Upper lobe of left lung (tissue), 6 donors: Measurements from ENCODE around the gene USP15. TPM values are rescaled to one million over a fixed set of nuclear protein-coding genes. Genes with fewer than 3 reads are reported as not detected.
A peak's percentile ranks its signal among the peaks of the same experiment; 100 is the strongest.

Experiments used
- ATAC-seq, 2 donors: fragments of 200-7000 bp; cut with Tn5 transposase; one replicate each; pipeline ENCODE4 v1.9.1; 2022; ENCODE audit warnings: mild to moderate bottlenecking in 2 of 2, moderate library complexity in 2 of 2; ENCODE audit not compliant: low FRiP score in 2 of 2
- DNase-seq, 2 donors: peaks; one replicate each; pipeline ENCODE4 v3.0.0-alpha.2; 2019 to 2020
- H3K27ac ChIP-seq, 4 donors: fragments of 200-600 bp; sonication (generic); one replicate each; pipeline ENCODE4 v1.5.1; 2016 to 2019
- H3K27me3 ChIP-seq, 4 donors: fragments of 200-600 bp; sonication (generic); one replicate each; pipeline ENCODE4 v1.5.1; 2017 to 2019
- H3K36me3 ChIP-seq, 4 donors: fragments of 200-600 bp; sonication (generic); one replicate each; pipeline ENCODE4 v1.5.1; 2016 to 2019
- H3K4me1 ChIP-seq, 4 donors: fragments of 200-600 bp; sonication (generic); one replicate each; pipeline ENCODE4 v1.5.1; 2018 to 2019
- H3K4me3 ChIP-seq, 4 donors: fragments of 200-600 bp; sonication (generic); one replicate each; pipeline ENCODE4 v1.5.1; 2017 to 2019; ENCODE audit warnings: mild to moderate bottlenecking in 2 of 4, moderate library complexity in 1 of 4
- H3K9me3 ChIP-seq, 4 donors: fragments of 200-600 bp; sonication (generic); one replicate each; pipeline ENCODE4 v1.5.1; 2018 to 2019
- EP300 ChIP-seq, 4 donors: sonication (generic); formaldehyde crosslinking; IDR thresholded peaks; one replicate each; pipeline ENCODE4 v1.5.1; 2017; ENCODE audit warnings: antibody characterized with exemption in 4 of 4, control low read depth in 2 of 4
- POLR2A ChIP-seq, 4 donors: fragments of 450-650 bp; IDR thresholded peaks; one replicate each; pipeline ENCODE4 v1.5.1; 2016 to 2017; ENCODE audit warnings: antibody characterized with exemption in 4 of 4, mild to moderate bottlenecking in 2 of 4
- POLR2AphosphoS5 ChIP-seq, 2 donors: sonication (generic); formaldehyde crosslinking; IDR thresholded peaks; one replicate each; pipeline ENCODE4 v1.5.1; 2017; ENCODE audit warnings: antibody characterized with exemption in 2 of 2
- WGBS, 2 donors: methylation state at CpG; one replicate each; pipeline ENCODE4 v1.1.5; 2017 to 2018; 5-methylcytosine and 5-hydroxymethylcytosine counted together
- total RNA-seq, 6 donors: library from RNA; depleted of rRNA in 4 of 6; stranded (reverse); fragments of >200 nt in 4 of 6; gene quantifications; one replicate each; pipeline versions ENCODE4 v1.1.0 to v1.2.1, GENCODE V29; 2016 to 2021
- TF ChIP-seq, protein P1 (sequence below), 6 experiments: fragments of 450-650 bp in 4 of 6; fragments of 200-600 bp in 2 of 6; sonication (generic) in 2 of 6; IDR thresholded peaks; one replicate each; pipeline ENCODE4 v1.5.1; 2016 to 2019; ENCODE audit warnings: antibody characterized with exemption in 6 of 6
- donor health status: DM: no; HTN: no; CAD: no; lungs with moderate emphysema.
- donor health status: DM: no; HTN: yes; CAD: no; lungs with severe emphysema.

USP15 gene
- total RNA-seq, 6 donors from 2014 or later = 66.5 to 239 (median 81.2) TPM

- ATAC-seq = peak; percentile 57
- no peaks in the 10 kb centered on the region for H3K9me3 ChIP-seq
- H3K4me1 ChIP-seq = peaks cover 10 to 18% (median 13%) of the 10 kb centered on the region in 4 donors
- H3K27me3 ChIP-seq = no peaks in the 10 kb centered on the region
- WGBS, 2 donors = 24% methylated on average over 16 of the region's 16 CpGs
- no peak overlapping the region for H3K27ac ChIP-seq
- no peaks in the 10 kb centered on the region for H3K36me3 ChIP-seq
- DNase-seq = peak in 1 of 2 donors; percentile 32
- TF ChIP-seq EP300 (IDR thresholded peaks at IDR 0.05) (no peak), POLR2A (IDR thresholded peaks at IDR 0.05) (no peak), POLR2AphosphoS5 (IDR thresholded peaks at IDR 0.05) (no peak)
- TF ChIP-seq, protein P1, sequence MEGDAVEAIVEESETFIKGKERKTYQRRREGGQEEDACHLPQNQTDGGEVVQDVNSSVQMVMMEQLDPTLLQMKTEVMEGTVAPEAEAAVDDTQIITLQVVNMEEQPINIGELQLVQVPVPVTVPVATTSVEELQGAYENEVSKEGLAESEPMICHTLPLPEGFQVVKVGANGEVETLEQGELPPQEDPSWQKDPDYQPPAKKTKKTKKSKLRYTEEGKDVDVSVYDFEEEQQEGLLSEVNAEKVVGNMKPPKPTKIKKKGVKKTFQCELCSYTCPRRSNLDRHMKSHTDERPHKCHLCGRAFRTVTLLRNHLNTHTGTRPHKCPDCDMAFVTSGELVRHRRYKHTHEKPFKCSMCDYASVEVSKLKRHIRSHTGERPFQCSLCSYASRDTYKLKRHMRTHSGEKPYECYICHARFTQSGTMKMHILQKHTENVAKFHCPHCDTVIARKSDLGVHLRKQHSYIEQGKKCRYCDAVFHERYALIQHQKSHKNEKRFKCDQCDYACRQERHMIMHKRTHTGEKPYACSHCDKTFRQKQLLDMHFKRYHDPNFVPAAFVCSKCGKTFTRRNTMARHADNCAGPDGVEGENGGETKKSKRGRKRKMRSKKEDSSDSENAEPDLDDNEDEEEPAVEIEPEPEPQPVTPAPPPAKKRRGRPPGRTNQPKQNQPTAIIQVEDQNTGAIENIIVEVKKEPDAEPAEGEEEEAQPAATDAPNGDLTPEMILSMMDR (IDR thresholded peaks at IDR 0.05) = no peak
- peak overlapping the region in 3 of 4 donors; percentile 34 to 53 (median 51) for H3K4me3 ChIP-seq
Measured at GRCh38 chr12:62434494-62435302, 174.5 kb downstream of the USP15 start.

- H3K4me3 ChIP-seq = peak overlapping the region in 3 of 4 donors; percentile 34 to 53 (median 51)
- peak; percentile 71 to 82 for ATAC-seq
- no peaks in the 10 kb centered on the region for H3K9me3 ChIP-seq
- H3K27me3 ChIP-seq = no peaks in the 10 kb centered on the region
- H3K27ac ChIP-seq = no peak overlapping the region
- TF ChIP-seq EP300 (IDR thresholded peaks at IDR 0.05) (no peak), POLR2AphosphoS5 (IDR thresholded peaks at IDR 0.05) (no peak), POLR2A (IDR thresholded peaks at IDR 0.05) (no peak)
- TF ChIP-seq, protein P1 (IDR thresholded peaks at IDR 0.05) = peak in 5 of 6 experiments; percentile 9 to 29 (median 26)
- H3K36me3 ChIP-seq = no peaks in the 10 kb centered on the region
- peak; percentile 44 to 52 for DNase-seq
- H3K4me1 ChIP-seq = peaks cover 10 to 18% (median 13%) of the 10 kb centered on the region in 4 donors
- 1 to 5% methylated on average over 6 to 27 of the region's 29 CpGs for WGBS, 2 donors
Measured at GRCh38 chr12:62435303-62436163, 175.3 kb downstream of the USP15 start.

DNA sequence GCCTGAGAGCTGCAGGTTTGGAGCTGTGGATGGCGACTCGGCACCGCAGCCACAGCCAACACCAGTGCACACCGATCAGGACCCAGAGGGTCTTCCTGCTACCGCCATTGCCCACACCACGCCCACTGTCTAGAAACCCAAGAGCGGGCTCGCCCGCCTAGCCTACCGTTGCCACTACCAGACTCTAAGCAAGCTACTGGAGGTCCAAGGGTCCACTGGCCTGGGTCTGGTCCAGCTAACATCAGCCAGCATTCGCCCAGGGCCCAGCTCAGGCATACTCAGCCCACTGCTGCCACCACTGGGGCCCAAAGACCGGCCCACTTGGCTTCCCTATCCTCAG lies 175.9 kb downstream of the USP15 start:
- Histone ChIP-seq H3K27ac (no peak overlapping the region), H3K4me3 (peak overlapping the region in 1 of 4 donors; percentile 51), H3K36me3 (no peaks in the 10 kb centered on the region), H3K9me3 (no peaks in the 10 kb centered on the region), H3K4me1 (peaks cover 10 to 18% (median 13%) of the 10 kb centered on the region in 4 donors), H3K27me3 (no peaks in the 10 kb centered on the region)
- TF ChIP-seq POLR2AphosphoS5 (IDR thresholded peaks at IDR 0.05) (no peak), EP300 (IDR thresholded peaks at IDR 0.05) (no peak), POLR2A (IDR thresholded peaks at IDR 0.05) (no peak)
- TF ChIP-seq, protein P1 (IDR thresholded peaks at IDR 0.05) = no peak
- ATAC-seq (peak in 1 of 2 donors; percentile 13), DNase-seq (no peak)
- 82 to 93% methylated on average over 3 to 11 of the region's 12 CpGs for WGBS, 2 donors

DNA sequence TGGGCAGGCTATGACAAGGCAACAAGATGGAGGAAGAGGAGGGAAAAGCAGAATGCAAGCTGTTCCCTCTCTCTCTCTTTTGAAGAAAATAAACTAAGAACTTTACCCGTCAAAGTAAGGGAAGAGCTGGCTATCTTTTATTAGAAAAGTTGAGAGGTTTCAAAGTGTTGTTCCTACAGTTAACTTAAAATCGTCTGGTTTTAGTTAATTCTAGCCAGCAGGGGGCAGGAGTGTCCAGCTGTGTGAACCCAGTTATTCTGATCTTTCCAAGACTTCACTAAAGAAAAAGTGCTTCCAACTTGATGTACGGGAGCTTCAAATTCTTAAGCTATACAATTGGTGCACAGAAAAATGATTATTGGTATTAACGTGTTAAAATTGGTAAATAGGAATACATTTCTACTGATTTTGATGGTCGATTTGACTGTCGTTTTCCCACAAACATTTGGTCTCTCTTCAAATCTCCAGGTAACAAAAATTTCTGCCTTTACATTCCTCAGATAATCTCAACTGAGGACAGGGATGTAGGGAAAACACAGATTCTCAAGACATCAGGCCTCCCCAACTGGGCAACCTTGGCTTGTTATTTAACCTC lies 178.0 kb downstream of the USP15 start:
- peaks cover 10 to 18% (median 13%) of the 10 kb centered on the region in 4 donors for H3K4me1 ChIP-seq
- H3K36me3 ChIP-seq = no peaks in the 10 kb centered on the region
- no peaks in the 10 kb centered on the region for H3K27me3 ChIP-seq
- H3K4me3 ChIP-seq = no peak overlapping the region
- H3K9me3 ChIP-seq = peaks cover 0 to 3% (median 0%) of the 10 kb centered on the region in 4 donors
- no peak overlapping the region for H3K27ac ChIP-seq
- DNase-seq = peak in 1 of 2 donors; percentile 32
- WGBS, 2 donors = 12 to 21% methylated on average over 6 of the region's 6 CpGs
- ATAC-seq = peak in 1 of 2 donors; percentile 69
- TF ChIP-seq POLR2AphosphoS5 (IDR thresholded peaks at IDR 0.05) = no peak
- TF ChIP-seq EP300 (IDR thresholded peaks at IDR 0.05) = no peak
- TF ChIP-seq, protein P1 (IDR thresholded peaks at IDR 0.05) = peak; percentile 30 to 67 (median 57)
